WTC11 (cell line): ENCODE measurements around the gene MT1H. TPM values are rescaled to one million over a fixed set of nuclear protein-coding genes. Genes with fewer than 3 reads are reported as not detected.
A peak's percentile ranks its signal among the peaks of the same experiment; 100 is the strongest.

ENCODE experiments used
- ATAC-seq: fragments of 200-7000 bp; cut with Tn5 transposase; 2 replicates; pipeline ENCODE4 v1.10.0; 2021; ENCODE audit warnings: mild to moderate bottlenecking, moderate library complexity
- CTCF ChIA-PET: fragments of 300-600 bp; sonication (Branson Sonifier 250); formaldehyde crosslinking; loops from one replicate; lab custom pipeline; 2021; ENCODE audit warnings: antibody characterized with exemption; lab: Charles Lee
- POLR2A ChIA-PET: fragments of 350-600 bp; sonication (Branson Sonifier 250); formaldehyde crosslinking; loops from one replicate; lab custom pipeline; 2021; ENCODE audit warnings: antibody characterized with exemption; lab: Charles Lee
- DNase-seq: peaks from one replicate; pipeline ENCODE4 v3.0.0; 2021; ENCODE audit warnings: low spot score
- H3K27ac Mint-ChIP-seq: 2 replicates; pipeline ENCODE4 v1.8.0; 2021; ENCODE audit warnings: mixed read lengths
- H3K27me3 Mint-ChIP-seq: 2 replicates; pipeline ENCODE4 v1.8.0; 2021; ENCODE audit warnings: low read depth, mild to moderate bottlenecking, moderate library complexity, mixed read lengths
- H3K36me3 Mint-ChIP-seq: 2 replicates; pipeline ENCODE4 v1.8.0; 2021; ENCODE audit warnings: mixed read lengths
- H3K4me1 Mint-ChIP-seq: 2 replicates; pipeline ENCODE4 v1.8.0; 2022; ENCODE audit warnings: mixed read lengths
- H3K4me3 Mint-ChIP-seq: 2 replicates; pipeline ENCODE4 v1.8.0; 2021; ENCODE audit warnings: mild to moderate bottlenecking, moderate library complexity, mixed read lengths
- H3K9me3 Mint-ChIP-seq: 2 replicates; pipeline ENCODE4 v1.8.0; 2021; ENCODE audit warnings: mixed read lengths
- SMAD3 ChIP-seq: sonication (generic); formaldehyde crosslinking; IDR thresholded peaks from 2 replicates; pipeline ENCODE4 v1.8.0; 2022; ENCODE audit warnings: missing genetic modification reagents, mild to moderate bottlenecking, borderline replicate concordance
- SMAD4 ChIP-seq: sonication (generic); formaldehyde crosslinking; IDR thresholded peaks from 2 replicates; pipeline ENCODE4 v1.8.0; 2022; ENCODE audit warnings: mild to moderate bottlenecking, missing genetic modification reagents
- TP53 ChIP-seq: sonication (generic); formaldehyde crosslinking; IDR thresholded peaks from 2 replicates; pipeline ENCODE4 v1.8.1; 2023; ENCODE audit warnings: mild to moderate bottlenecking, missing genetic modification reagents
- ZNF232 ChIP-seq: sonication (generic); formaldehyde crosslinking; IDR thresholded peaks from 2 replicates; pipeline ENCODE4 v1.8.0; 2022; ENCODE audit warnings: mild to moderate bottlenecking, missing genetic modification reagents
- ZNF423 ChIP-seq: fragments of 250-450 bp; sonication (Bioruptor Pico); IDR thresholded peaks from 2 replicates; pipeline ENCODE4 v2.1.2; 2022; ENCODE audit warnings: mild to moderate bottlenecking, moderate library complexity
- ZNF671 ChIP-seq: fragments of 250-450 bp; sonication (Bioruptor Pico); IDR thresholded peaks from 2 replicates; pipeline ENCODE4 v1.8.0; 2021; ENCODE audit warnings: mild to moderate bottlenecking
- total RNA-seq: library from RNA; stranded (reverse); gene quantifications from 3 replicates; pipeline ENCODE4 v1.2.3, GENCODE V29; 2021
- TF ChIP-seq, protein P1 (sequence below): sonication (generic); formaldehyde crosslinking; IDR thresholded peaks from 2 replicates; pipeline ENCODE4 v1.8.1; 2023; ENCODE audit warnings: mild to moderate bottlenecking, missing genetic modification reagents
- TF ChIP-seq, protein P2 (sequence below): sonication (generic); formaldehyde crosslinking; IDR thresholded peaks from 2 replicates; pipeline ENCODE4 v1.8.1; 2022; ENCODE audit warnings: low read depth, missing genetic modification reagents, borderline replicate concordance
- TF ChIP-seq, protein P3 (sequence below): sonication (generic); formaldehyde crosslinking; IDR thresholded peaks from 2 replicates; pipeline ENCODE4 v1.8.0; 2022; ENCODE audit warnings: missing genetic modification reagents
- TF ChIP-seq, protein P4 (sequence below): sonication (generic); formaldehyde crosslinking; IDR thresholded peaks from 2 replicates; pipeline ENCODE4 v1.8.0; 2023; ENCODE audit warnings: missing genetic modification reagents
- TF ChIP-seq, protein P5 (sequence below): sonication (generic); formaldehyde crosslinking; IDR thresholded peaks from 2 replicates; pipeline ENCODE4 v1.8.1; 2023; ENCODE audit warnings: mild to moderate bottlenecking, moderate library complexity, missing genetic modification reagents
- TF ChIP-seq, protein P6 (sequence below): sonication (generic); formaldehyde crosslinking; IDR thresholded peaks from 2 replicates; pipeline ENCODE4 v1.8.1; 2022; ENCODE audit warnings: mild to moderate bottlenecking, missing genetic modification reagents, moderate library complexity, borderline replicate concordance
- TF ChIP-seq, protein P7 (sequence below): sonication (generic); formaldehyde crosslinking; IDR thresholded peaks from 2 replicates; pipeline ENCODE4 v1.8.1; 2022; ENCODE audit warnings: mild to moderate bottlenecking, moderate library complexity, missing genetic modification reagents
- TF ChIP-seq, protein P8 (sequence below): sonication (generic); formaldehyde crosslinking; IDR thresholded peaks from 2 replicates; pipeline ENCODE4 v1.8.1; 2023; ENCODE audit warnings: mild to moderate bottlenecking, missing genetic modification reagents, moderate library complexity
- TF ChIP-seq, protein P9 (sequence below): fragments of 250-450 bp; sonication (Bioruptor Pico); IDR thresholded peaks from 2 replicates; pipeline ENCODE4 v1.9.0; 2021; ENCODE audit warnings: mild to moderate bottlenecking

Gene MT1H
- total RNA-seq, 1 experiment from 2014 or later = 122 TPM

DNA sequence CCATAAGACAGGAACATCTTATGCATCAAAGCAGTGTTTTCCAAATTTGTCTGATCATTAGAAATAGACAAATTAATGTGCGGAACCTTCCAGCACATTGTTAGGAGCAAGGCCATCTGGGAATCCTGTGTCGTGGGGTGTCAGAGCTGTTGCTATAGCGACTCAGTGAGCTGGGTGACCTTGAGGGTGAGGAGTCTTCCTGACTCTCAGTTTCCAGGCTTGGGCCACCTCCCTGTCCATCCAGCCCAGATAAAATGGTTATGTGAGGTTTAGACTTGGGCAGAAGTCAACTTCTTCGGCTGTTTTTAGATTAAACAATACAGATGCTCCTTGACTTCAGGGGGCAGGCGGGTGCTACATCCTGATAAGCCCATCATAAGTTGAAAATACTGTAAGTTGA is 33.2 kb downstream of the MT1H start:
- TF ChIP-seq, protein P1, sequence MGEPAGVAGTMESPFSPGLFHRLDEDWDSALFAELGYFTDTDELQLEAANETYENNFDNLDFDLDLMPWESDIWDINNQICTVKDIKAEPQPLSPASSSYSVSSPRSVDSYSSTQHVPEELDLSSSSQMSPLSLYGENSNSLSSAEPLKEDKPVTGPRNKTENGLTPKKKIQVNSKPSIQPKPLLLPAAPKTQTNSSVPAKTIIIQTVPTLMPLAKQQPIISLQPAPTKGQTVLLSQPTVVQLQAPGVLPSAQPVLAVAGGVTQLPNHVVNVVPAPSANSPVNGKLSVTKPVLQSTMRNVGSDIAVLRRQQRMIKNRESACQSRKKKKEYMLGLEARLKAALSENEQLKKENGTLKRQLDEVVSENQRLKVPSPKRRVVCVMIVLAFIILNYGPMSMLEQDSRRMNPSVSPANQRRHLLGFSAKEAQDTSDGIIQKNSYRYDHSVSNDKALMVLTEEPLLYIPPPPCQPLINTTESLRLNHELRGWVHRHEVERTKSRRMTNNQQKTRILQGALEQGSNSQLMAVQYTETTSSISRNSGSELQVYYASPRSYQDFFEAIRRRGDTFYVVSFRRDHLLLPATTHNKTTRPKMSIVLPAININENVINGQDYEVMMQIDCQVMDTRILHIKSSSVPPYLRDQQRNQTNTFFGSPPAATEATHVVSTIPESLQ = no peak
- no peak for TF ChIP-seq SMAD3 (CRISPR knock-in tag)
- TF ChIP-seq, protein P2, sequence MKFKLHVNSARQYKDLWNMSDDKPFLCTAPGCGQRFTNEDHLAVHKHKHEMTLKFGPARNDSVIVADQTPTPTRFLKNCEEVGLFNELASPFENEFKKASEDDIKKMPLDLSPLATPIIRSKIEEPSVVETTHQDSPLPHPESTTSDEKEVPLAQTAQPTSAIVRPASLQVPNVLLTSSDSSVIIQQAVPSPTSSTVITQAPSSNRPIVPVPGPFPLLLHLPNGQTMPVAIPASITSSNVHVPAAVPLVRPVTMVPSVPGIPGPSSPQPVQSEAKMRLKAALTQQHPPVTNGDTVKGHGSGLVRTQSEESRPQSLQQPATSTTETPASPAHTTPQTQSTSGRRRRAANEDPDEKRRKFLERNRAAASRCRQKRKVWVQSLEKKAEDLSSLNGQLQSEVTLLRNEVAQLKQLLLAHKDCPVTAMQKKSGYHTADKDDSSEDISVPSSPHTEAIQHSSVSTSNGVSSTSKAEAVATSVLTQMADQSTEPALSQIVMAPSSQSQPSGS (CRISPR knock-in tag) = no peak
- TF ChIP-seq ZNF232 (CRISPR knock-in tag) = no peak
- TF ChIP-seq, protein P3, sequence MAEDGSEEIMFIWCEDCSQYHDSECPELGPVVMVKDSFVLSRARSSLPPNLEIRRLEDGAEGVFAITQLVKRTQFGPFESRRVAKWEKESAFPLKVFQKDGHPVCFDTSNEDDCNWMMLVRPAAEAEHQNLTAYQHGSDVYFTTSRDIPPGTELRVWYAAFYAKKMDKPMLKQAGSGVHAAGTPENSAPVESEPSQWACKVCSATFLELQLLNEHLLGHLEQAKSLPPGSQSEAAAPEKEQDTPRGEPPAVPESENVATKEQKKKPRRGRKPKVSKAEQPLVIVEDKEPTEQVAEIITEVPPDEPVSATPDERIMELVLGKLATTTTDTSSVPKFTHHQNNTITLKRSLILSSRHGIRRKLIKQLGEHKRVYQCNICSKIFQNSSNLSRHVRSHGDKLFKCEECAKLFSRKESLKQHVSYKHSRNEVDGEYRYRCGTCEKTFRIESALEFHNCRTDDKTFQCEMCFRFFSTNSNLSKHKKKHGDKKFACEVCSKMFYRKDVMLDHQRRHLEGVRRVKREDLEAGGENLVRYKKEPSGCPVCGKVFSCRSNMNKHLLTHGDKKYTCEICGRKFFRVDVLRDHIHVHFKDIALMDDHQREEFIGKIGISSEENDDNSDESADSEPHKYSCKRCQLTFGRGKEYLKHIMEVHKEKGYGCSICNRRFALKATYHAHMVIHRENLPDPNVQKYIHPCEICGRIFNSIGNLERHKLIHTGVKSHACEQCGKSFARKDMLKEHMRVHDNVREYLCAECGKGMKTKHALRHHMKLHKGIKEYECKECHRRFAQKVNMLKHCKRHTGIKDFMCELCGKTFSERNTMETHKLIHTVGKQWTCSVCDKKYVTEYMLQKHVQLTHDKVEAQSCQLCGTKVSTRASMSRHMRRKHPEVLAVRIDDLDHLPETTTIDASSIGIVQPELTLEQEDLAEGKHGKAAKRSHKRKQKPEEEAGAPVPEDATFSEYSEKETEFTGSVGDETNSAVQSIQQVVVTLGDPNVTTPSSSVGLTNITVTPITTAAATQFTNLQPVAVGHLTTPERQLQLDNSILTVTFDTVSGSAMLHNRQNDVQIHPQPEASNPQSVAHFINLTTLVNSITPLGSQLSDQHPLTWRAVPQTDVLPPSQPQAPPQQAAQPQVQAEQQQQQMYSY (CRISPR knock-in tag) = no peak
- ATAC-seq (no peak), DNase-seq (no peak)
- Mint-ChIP-seq H3K36me3 (no peaks in the 10 kb centered on the region), H3K4me3 (no peak overlapping the region), H3K4me1 (peaks cover 17% of the 10 kb centered on the region), H3K9me3 (peaks cover 4% of the 10 kb centered on the region), H3K27ac (no peak overlapping the region), H3K27me3 (peaks cover 2% of the 10 kb centered on the region)
- CTCF ChIA-PET = interaction anchor here (1.2 to 3.3 kb wide), 18 partner anchors 14 to 223 kb away, joined by 5 to 46 read pairs (median 16); partner anchors contain the start of genes MT1G, MT1H, MT1X and MT2A
- POLR2A ChIA-PET = interaction anchor here (0.9 to 1.9 kb wide), 2 partner anchors 20 to 35 kb away, joined by 4 to 7 read pairs; partner anchors contain the start of genes MT1G and MT1X

DNA sequence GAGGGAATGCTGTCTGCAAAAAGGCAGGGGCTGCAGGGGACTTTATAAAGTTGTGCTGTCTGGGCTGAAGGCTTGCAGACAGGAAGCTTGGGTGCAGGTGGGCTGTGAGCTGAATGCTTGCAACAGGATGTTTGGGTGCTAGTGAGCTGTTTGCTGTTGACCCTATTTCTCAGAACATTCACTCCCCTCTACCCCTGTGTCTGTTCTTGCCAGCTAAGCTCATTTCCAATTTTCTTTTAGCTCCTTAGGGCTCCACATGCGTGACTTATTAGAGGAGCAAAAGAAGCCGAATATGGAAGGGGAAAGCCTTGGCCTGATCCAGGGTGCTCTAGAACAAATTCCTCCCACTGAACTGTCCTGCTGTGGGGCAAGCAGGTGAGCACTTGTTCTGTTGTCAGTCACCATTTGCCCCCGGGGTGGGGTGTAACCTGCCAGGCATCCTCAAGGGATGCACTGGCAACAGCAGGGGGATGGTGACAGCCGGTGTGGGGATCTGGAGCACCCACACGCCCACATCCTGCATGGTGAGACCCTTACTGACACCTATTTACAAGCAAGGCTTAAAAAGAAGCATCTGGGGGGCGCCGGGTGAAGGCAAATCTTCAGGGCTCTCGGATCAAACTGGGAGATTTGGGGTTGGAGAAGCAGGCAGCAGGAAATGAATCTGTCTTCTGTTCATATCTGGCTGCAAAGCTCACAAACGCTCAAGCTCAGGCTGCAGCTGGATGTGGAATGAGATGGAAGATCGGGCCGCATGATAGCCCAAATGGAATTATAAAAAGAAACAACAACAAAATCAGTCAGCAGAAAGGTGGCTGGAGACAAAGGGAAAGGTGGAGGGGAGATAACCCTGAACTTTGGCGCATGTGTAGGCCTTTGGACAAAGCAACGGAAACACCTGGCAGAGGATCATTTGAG is 39.2 kb downstream of the MT1H start:
- H3K27me3 Mint-ChIP-seq = peaks cover 2% of the 10 kb centered on the region; the same call in 1 of the 2 replicates
- CTCF ChIA-PET = interaction anchor here (0.6 to 2.3 kb wide), 7 partner anchors 8 to 574 kb away, joined by 3 to 7 read pairs (median 3); no protein-coding TSS in a partner anchor
- no peaks in the 10 kb centered on the region for H3K36me3 Mint-ChIP-seq
- peaks cover 5% of the 10 kb centered on the region; the same call in 1 of the 2 replicates for H3K9me3 Mint-ChIP-seq
- DNase-seq = no peak
- H3K27ac Mint-ChIP-seq = no peak overlapping the region
- POLR2A ChIA-PET = interaction anchor here (0.6 to 0.7 kb wide), 2 partner anchors 33 to 52 kb away, joined by 4 read pairs; no protein-coding TSS in a partner anchor
- no peak overlapping the region for H3K4me3 Mint-ChIP-seq
- ATAC-seq = peak; percentile 60
- H3K4me1 Mint-ChIP-seq = peaks cover 13% of the 10 kb centered on the region
- TF ChIP-seq, protein P4, sequence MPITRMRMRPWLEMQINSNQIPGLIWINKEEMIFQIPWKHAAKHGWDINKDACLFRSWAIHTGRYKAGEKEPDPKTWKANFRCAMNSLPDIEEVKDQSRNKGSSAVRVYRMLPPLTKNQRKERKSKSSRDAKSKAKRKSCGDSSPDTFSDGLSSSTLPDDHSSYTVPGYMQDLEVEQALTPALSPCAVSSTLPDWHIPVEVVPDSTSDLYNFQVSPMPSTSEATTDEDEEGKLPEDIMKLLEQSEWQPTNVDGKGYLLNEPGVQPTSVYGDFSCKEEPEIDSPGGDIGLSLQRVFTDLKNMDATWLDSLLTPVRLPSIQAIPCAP (CRISPR knock-in tag) = no peak
- TF ChIP-seq, protein P5, sequence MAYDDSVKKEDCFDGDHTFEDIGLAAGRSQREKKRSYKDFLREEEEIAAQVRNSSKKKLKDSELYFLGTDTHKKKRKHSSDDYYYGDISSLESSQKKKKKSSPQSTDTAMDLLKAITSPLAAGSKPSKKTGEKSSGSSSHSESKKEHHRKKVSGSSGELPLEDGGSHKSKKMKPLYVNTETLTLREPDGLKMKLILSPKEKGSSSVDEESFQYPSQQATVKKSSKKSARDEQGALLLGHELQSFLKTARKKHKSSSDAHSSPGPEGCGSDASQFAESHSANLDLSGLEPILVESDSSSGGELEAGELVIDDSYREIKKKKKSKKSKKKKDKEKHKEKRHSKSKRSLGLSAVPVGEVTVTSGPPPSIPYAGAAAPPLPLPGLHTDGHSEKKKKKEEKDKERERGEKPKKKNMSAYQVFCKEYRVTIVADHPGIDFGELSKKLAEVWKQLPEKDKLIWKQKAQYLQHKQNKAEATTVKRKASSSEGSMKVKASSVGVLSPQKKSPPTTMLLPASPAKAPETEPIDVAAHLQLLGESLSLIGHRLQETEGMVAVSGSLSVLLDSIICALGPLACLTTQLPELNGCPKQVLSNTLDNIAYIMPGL = no peak
- TF ChIP-seq ZNF423 = no peak
- TF ChIP-seq, protein P6, sequence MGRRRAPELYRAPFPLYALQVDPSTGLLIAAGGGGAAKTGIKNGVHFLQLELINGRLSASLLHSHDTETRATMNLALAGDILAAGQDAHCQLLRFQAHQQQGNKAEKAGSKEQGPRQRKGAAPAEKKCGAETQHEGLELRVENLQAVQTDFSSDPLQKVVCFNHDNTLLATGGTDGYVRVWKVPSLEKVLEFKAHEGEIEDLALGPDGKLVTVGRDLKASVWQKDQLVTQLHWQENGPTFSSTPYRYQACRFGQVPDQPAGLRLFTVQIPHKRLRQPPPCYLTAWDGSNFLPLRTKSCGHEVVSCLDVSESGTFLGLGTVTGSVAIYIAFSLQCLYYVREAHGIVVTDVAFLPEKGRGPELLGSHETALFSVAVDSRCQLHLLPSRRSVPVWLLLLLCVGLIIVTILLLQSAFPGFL = no peak
- TF ChIP-seq, protein P7, sequence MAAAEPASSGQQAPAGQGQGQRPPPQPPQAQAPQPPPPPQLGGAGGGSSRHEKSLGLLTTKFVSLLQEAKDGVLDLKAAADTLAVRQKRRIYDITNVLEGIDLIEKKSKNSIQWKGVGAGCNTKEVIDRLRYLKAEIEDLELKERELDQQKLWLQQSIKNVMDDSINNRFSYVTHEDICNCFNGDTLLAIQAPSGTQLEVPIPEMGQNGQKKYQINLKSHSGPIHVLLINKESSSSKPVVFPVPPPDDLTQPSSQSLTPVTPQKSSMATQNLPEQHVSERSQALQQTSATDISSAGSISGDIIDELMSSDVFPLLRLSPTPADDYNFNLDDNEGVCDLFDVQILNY (CRISPR knock-in tag) = no peak
- no peak for TF ChIP-seq TP53 (CRISPR knock-in tag)
- TF ChIP-seq, protein P8, sequence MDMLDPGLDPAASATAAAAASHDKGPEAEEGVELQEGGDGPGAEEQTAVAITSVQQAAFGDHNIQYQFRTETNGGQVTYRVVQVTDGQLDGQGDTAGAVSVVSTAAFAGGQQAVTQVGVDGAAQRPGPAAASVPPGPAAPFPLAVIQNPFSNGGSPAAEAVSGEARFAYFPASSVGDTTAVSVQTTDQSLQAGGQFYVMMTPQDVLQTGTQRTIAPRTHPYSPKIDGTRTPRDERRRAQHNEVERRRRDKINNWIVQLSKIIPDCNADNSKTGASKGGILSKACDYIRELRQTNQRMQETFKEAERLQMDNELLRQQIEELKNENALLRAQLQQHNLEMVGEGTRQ (CRISPR knock-in tag) = no peak
- no peak for TF ChIP-seq SMAD4 (CRISPR knock-in tag)
- no peak for TF ChIP-seq ZNF671
- TF ChIP-seq, protein P9, sequence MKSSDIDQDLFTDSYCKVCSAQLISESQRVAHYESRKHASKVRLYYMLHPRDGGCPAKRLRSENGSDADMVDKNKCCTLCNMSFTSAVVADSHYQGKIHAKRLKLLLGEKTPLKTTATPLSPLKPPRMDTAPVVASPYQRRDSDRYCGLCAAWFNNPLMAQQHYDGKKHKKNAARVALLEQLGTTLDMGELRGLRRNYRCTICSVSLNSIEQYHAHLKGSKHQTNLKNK (CRISPR knock-in tag) = no peak
